ENCODE results near the gene DYNC1LI2.

DYNC1LI2 gene

DNA sequence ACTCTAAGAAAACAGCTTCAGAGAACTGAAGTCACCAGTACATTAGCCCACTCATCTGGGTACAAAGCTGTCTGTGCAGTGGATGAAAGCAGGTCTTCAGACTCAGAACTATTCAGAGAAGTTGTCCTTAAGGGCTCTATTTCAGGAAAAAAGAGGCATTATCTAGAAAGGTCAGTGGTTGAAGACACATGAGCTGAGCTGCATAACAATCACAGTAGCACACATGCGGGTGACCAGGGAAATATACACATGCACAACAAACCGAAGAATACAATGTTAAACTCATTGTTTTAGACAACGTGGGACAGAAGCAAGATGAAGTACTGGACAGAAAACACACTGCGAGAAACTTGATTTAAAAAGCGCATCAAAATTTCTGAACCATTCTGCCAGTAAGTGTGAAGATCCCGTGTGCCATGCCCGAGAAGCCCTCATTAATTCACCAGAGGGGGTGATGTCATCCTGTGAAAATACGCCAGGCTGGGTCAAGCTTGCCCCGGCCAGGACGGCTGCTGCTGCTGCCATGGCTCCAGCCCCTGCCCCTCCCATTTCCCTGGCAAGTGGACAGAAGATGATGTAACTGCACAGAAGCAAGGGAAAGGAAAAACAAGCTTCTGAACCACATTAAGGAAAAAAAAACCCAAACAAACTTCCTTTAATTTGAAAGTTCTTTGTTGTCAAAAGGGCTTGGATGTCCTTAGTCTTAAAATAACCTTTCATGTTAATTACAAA is 10.1 kb downstream of the DYNC1LI2 start:
- H3K9ac ChIP-seq (ENCODE audit: low read length): peak overlapping the region; percentile 88
- no peak overlapping the region for H2BK15ac ChIP-seq (ENCODE audit: low read depth, poor library complexity, severe bottlenecking)
- H4K8ac ChIP-seq (ENCODE audit: low read length): no peak overlapping the region
- H3K14ac ChIP-seq (ENCODE audit: low read length in 2 of 2): no peak overlapping the region
- H2AK5ac ChIP-seq (ENCODE audit: low read length, severe bottlenecking): no peak overlapping the region
- no peak overlapping the region for H3K4ac ChIP-seq (ENCODE audit: low read depth in 1 of 2, low read length in 2 of 2)
- H2BK12ac ChIP-seq (ENCODE audit: low read length in 2 of 2): no peak overlapping the region
- peak overlapping the region; percentile 9 for H3K27ac ChIP-seq (ENCODE audit: low read length, poor library complexity, severe bottlenecking)
- peaks cover 12% of the 10 kb centered on the region for H3K4me1 ChIP-seq (ENCODE audit: control insufficient read depth, insufficient read depth, low read depth, low read length)
- no peaks in the 10 kb centered on the region for H3K27me3 ChIP-seq (ENCODE audit: control insufficient read depth in 1 of 2, insufficient read depth in 1 of 2, low read length in 2 of 2)
- no peak overlapping the region for H2AFZ ChIP-seq (ENCODE audit: low read depth, low read length)
- no peak overlapping the region for H2BK120ac ChIP-seq (ENCODE audit: low read depth, low read length)
- H3K18ac ChIP-seq (ENCODE audit: low read depth in 1 of 2, low read length in 2 of 2): no peak overlapping the region
- H3K9me3 ChIP-seq (ENCODE audit: control insufficient read depth, low read length): no peaks in the 10 kb centered on the region
- peak; percentile 87 for DNase-seq
- H4K91ac ChIP-seq (ENCODE audit: low read length): no peak overlapping the region
- H3K79me1 ChIP-seq (replicated peaks; ENCODE audit: low read length, poor library complexity, severe bottlenecking): peaks cover 14% of the 10 kb centered on the region
- no peak overlapping the region for H3K23ac ChIP-seq (ENCODE audit: low read length in 2 of 2)
- no peak overlapping the region for H2BK5ac ChIP-seq (ENCODE audit: low read depth, low read length, poor library complexity, severe bottlenecking)
- peaks cover 54 to 81% of the 10 kb centered on the region in 2 experiments for H3K36me3 ChIP-seq (ENCODE audit: control insufficient read depth in 1 of 2, insufficient read depth in 2 of 2, low read depth in 1 of 2, low read length in 2 of 2)
- 63% methylated on average over 10 of the region's 10 CpGs for WGBS
- H3K4me2 ChIP-seq (ENCODE audit: low read length, poor library complexity, severe bottlenecking): no peak overlapping the region
- H3K4me3 ChIP-seq (ENCODE audit: insufficient read depth in 1 of 2, low read depth in 1 of 2, low read length in 2 of 2): peak overlapping the region in 1 of 2 experiments; percentile 5

DNA sequence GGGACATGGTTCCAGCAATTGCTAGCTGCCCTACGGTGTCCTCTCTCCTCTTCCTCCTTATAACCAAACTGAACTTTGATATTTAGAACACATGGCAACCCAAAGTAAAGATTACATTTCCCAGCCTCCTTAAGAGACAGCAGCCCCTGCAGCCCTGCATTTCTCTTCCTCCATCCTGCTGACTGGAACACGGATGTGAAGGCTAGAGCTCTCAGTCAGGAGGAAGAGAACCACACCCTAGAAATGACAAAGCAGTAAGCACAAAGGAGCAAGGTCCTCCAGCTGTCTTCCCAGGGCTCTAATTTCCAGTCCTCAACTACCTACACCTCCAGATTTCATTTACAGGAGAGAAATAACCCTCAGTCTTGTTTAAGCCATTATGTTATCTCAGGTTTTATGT is 10.9 kb downstream of the DYNC1LI2 start:
- H3K79me1 ChIP-seq (replicated peaks; ENCODE audit: low read length, poor library complexity, severe bottlenecking): peaks cover 17% of the 10 kb centered on the region
- peaks cover 14% of the 10 kb centered on the region for H3K4me1 ChIP-seq (ENCODE audit: control insufficient read depth, insufficient read depth, low read depth, low read length)
- WGBS: 82% methylated on average over 2 of the region's 2 CpGs
- DNase-seq: peak; percentile 24
- H3K18ac ChIP-seq (ENCODE audit: low read depth in 1 of 2, low read length in 2 of 2): no peak overlapping the region
- no peak overlapping the region for H2BK5ac ChIP-seq (ENCODE audit: low read depth, low read length, poor library complexity, severe bottlenecking)
- H2BK120ac ChIP-seq (ENCODE audit: low read depth, low read length): no peak overlapping the region
- H3K9me3 ChIP-seq (ENCODE audit: control insufficient read depth, low read length): no peaks in the 10 kb centered on the region
- H3K27me3 ChIP-seq (ENCODE audit: control insufficient read depth in 1 of 2, insufficient read depth in 1 of 2, low read length in 2 of 2): no peaks in the 10 kb centered on the region
- H2BK15ac ChIP-seq (ENCODE audit: low read depth, poor library complexity, severe bottlenecking): no peak overlapping the region
- peak overlapping the region in 1 of 2 experiments; percentile 73 for H3K4ac ChIP-seq (ENCODE audit: low read depth in 1 of 2, low read length in 2 of 2)
- H3K27ac ChIP-seq (ENCODE audit: low read length, poor library complexity, severe bottlenecking): peak overlapping the region; percentile 13
- no peak overlapping the region for H3K14ac ChIP-seq (ENCODE audit: low read length in 2 of 2)
- H3K23ac ChIP-seq (ENCODE audit: low read length in 2 of 2): no peak overlapping the region
- no peak overlapping the region for H2AFZ ChIP-seq (ENCODE audit: low read depth, low read length)
- peak overlapping the region; percentile 37 for H4K8ac ChIP-seq (ENCODE audit: low read length)
- H2AK5ac ChIP-seq (ENCODE audit: low read length, severe bottlenecking): no peak overlapping the region
- peak overlapping the region; percentile 88 for H3K9ac ChIP-seq (ENCODE audit: low read length)
- H2BK12ac ChIP-seq (ENCODE audit: low read length in 2 of 2): no peak overlapping the region
- H3K36me3 ChIP-seq (ENCODE audit: control insufficient read depth in 1 of 2, insufficient read depth in 2 of 2, low read depth in 1 of 2, low read length in 2 of 2): peaks cover 55 to 82% of the 10 kb centered on the region in 2 experiments
- peak overlapping the region; percentile 59 for H4K91ac ChIP-seq (ENCODE audit: low read length)
- H3K4me2 ChIP-seq (ENCODE audit: low read length, poor library complexity, severe bottlenecking): no peak overlapping the region
- H3K4me3 ChIP-seq (ENCODE audit: insufficient read depth in 1 of 2, low read depth in 1 of 2, low read length in 2 of 2): peak overlapping the region in 1 of 2 experiments; percentile 5

DNA sequence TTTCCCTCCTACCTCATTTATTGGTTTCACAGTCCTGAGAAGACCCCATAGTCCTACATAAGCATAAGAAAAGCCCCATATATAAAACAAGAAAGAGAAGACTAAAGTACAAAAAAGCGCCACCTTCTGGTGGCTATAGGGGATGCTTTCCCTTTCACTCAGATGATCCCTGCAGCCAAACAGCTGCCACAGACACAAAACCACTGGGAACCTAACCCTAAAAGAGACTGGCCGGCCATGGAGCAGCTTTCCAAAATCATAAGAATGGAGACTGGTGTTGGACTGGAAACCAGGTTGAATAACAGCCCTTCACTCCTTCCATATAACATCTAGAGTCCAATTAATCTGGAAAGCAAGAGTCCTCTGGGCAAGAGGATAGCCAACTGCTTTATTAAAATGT is 11.4 kb downstream of the DYNC1LI2 start:
- H2BK120ac ChIP-seq (ENCODE audit: low read depth, low read length): no peak overlapping the region
- no peak overlapping the region for H3K18ac ChIP-seq (ENCODE audit: low read depth in 1 of 2, low read length in 2 of 2)
- no peak overlapping the region for H2AK5ac ChIP-seq (ENCODE audit: low read length, severe bottlenecking)
- H3K36me3 ChIP-seq (ENCODE audit: control insufficient read depth in 1 of 2, insufficient read depth in 2 of 2, low read depth in 1 of 2, low read length in 2 of 2): peaks cover 54 to 83% of the 10 kb centered on the region in 2 experiments
- no peak overlapping the region for H3K27ac ChIP-seq (ENCODE audit: low read length, poor library complexity, severe bottlenecking)
- no peak overlapping the region for H2AFZ ChIP-seq (ENCODE audit: low read depth, low read length)
- DNase-seq: peak; percentile 55
- no peak overlapping the region for H3K4me2 ChIP-seq (ENCODE audit: low read length, poor library complexity, severe bottlenecking)
- no peaks in the 10 kb centered on the region for H3K27me3 ChIP-seq (ENCODE audit: control insufficient read depth in 1 of 2, insufficient read depth in 1 of 2, low read length in 2 of 2)
- no peak overlapping the region for H2BK5ac ChIP-seq (ENCODE audit: low read depth, low read length, poor library complexity, severe bottlenecking)
- no peak overlapping the region for H3K23ac ChIP-seq (ENCODE audit: low read length in 2 of 2)
- H3K9me3 ChIP-seq (ENCODE audit: control insufficient read depth, low read length): no peaks in the 10 kb centered on the region
- peak overlapping the region in 1 of 2 experiments; percentile 5 for H3K4me3 ChIP-seq (ENCODE audit: insufficient read depth in 1 of 2, low read depth in 1 of 2, low read length in 2 of 2)
- peak overlapping the region; percentile 37 for H4K8ac ChIP-seq (ENCODE audit: low read length)
- peaks cover 17% of the 10 kb centered on the region for H3K79me1 ChIP-seq (replicated peaks; ENCODE audit: low read length, poor library complexity, severe bottlenecking)
- no peak overlapping the region for H2BK12ac ChIP-seq (ENCODE audit: low read length in 2 of 2)
- H4K91ac ChIP-seq (ENCODE audit: low read length): no peak overlapping the region
- peak overlapping the region; percentile 88 for H3K9ac ChIP-seq (ENCODE audit: low read length)
- H3K4me1 ChIP-seq (ENCODE audit: control insufficient read depth, insufficient read depth, low read depth, low read length): peaks cover 14% of the 10 kb centered on the region
- WGBS: 55% methylated on average over 2 of the region's 2 CpGs
- no peak overlapping the region for H3K14ac ChIP-seq (ENCODE audit: low read length in 2 of 2)
- H2BK15ac ChIP-seq (ENCODE audit: low read depth, poor library complexity, severe bottlenecking): no peak overlapping the region
- H3K4ac ChIP-seq (ENCODE audit: low read depth in 1 of 2, low read length in 2 of 2): no peak overlapping the region

DNA sequence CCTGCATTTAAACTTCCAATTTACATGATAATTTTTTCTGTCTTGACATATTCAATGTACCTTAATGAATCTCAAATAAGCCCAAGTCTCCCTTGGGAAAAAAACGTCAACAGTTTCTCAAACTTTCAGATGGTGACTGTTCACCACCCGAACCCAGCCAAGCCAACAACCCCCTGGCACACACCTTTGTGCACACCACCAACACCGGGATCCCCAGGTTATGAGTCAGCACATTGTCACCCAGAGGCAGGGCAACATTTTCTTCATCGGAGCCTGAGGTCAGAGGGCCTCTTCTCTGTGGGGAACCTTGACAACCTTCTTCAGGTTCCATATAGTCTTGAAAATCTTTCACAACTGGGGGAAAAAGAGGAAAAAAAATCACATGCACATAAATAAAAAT is 15.5 kb downstream of the DYNC1LI2 start:
- peaks cover 10% of the 10 kb centered on the region for H3K4me1 ChIP-seq (ENCODE audit: control insufficient read depth, insufficient read depth, low read depth, low read length)
- no peak overlapping the region for H2BK120ac ChIP-seq (ENCODE audit: low read depth, low read length)
- H3K9ac ChIP-seq (ENCODE audit: low read length): no peak overlapping the region
- H4K91ac ChIP-seq (ENCODE audit: low read length): no peak overlapping the region
- H3K79me1 ChIP-seq (replicated peaks; ENCODE audit: low read length, poor library complexity, severe bottlenecking): peaks cover 41% of the 10 kb centered on the region
- no peak overlapping the region for H2BK15ac ChIP-seq (ENCODE audit: low read depth, poor library complexity, severe bottlenecking)
- no peak overlapping the region for H3K14ac ChIP-seq (ENCODE audit: low read length in 2 of 2)
- no peaks in the 10 kb centered on the region for H3K9me3 ChIP-seq (ENCODE audit: control insufficient read depth, low read length)
- H3K18ac ChIP-seq (ENCODE audit: low read depth in 1 of 2, low read length in 2 of 2): no peak overlapping the region
- H3K4ac ChIP-seq (ENCODE audit: low read depth in 1 of 2, low read length in 2 of 2): no peak overlapping the region
- H2AFZ ChIP-seq (ENCODE audit: low read depth, low read length): no peak overlapping the region
- no peak overlapping the region for H2BK12ac ChIP-seq (ENCODE audit: low read length in 2 of 2)
- no peak overlapping the region for H3K23ac ChIP-seq (ENCODE audit: low read length in 2 of 2)
- no peak overlapping the region for H3K4me3 ChIP-seq (ENCODE audit: insufficient read depth in 1 of 2, low read depth in 1 of 2, low read length in 2 of 2)
- H2AK5ac ChIP-seq (ENCODE audit: low read length, severe bottlenecking): no peak overlapping the region
- H2BK5ac ChIP-seq (ENCODE audit: low read depth, low read length, poor library complexity, severe bottlenecking): no peak overlapping the region
- H3K27me3 ChIP-seq (ENCODE audit: control insufficient read depth in 1 of 2, insufficient read depth in 1 of 2, low read length in 2 of 2): no peaks in the 10 kb centered on the region
- H3K4me2 ChIP-seq (ENCODE audit: low read length, poor library complexity, severe bottlenecking): no peak overlapping the region
- no peak overlapping the region for H3K27ac ChIP-seq (ENCODE audit: low read length, poor library complexity, severe bottlenecking)
- peaks cover 68 to 90% of the 10 kb centered on the region in 2 experiments for H3K36me3 ChIP-seq (ENCODE audit: control insufficient read depth in 1 of 2, insufficient read depth in 2 of 2, low read depth in 1 of 2, low read length in 2 of 2)
- no peak for DNase-seq
- WGBS: 83% methylated on average over 4 of the region's 4 CpGs
- no peak overlapping the region for H4K8ac ChIP-seq (ENCODE audit: low read length)
